Ectodermal cell (in vitro differentiated cells): ENCODE measurements around the gene CCL27.

Experiments used
- H3K27ac ChIP-seq: 2 replicates; pipeline ENCODE4 v1.7.0; 2013; ENCODE audit warnings: mild to moderate bottlenecking, low read depth, low read length; ENCODE audit not compliant: insufficient read depth, poor library complexity, severe bottlenecking
- H3K27me3 ChIP-seq: 2 replicates; pipeline ENCODE4 v1.7.0; 2013; ENCODE audit warnings: mild to moderate bottlenecking, low read length; ENCODE audit not compliant: insufficient read depth, control insufficient read depth, poor library complexity, severe bottlenecking
- H3K36me3 ChIP-seq: one replicate; pipeline ENCODE4 v1.7.0; 2013; ENCODE audit warnings: low read length; ENCODE audit not compliant: control insufficient read depth, insufficient read depth
- H3K4me1 ChIP-seq: one replicate; pipeline ENCODE4 v1.7.0; 2013; ENCODE audit warnings: low read length; ENCODE audit not compliant: control insufficient read depth, insufficient read depth
- H3K4me3 ChIP-seq: 2 replicates; pipeline ENCODE4 v1.7.0; 2013; ENCODE audit warnings: low read depth, low read length, control low read depth; ENCODE audit not compliant: insufficient read depth
- H3K9me3 ChIP-seq: 2 replicates; pipeline ENCODE4 v1.7.0; 2013; ENCODE audit warnings: mild to moderate bottlenecking, low read length, moderate library complexity; ENCODE audit not compliant: control insufficient read depth
- WGBS, 2 experiments: methylation state at CpG; one replicate each; pipeline ENCODE4 v1.1.7; 2013; ENCODE audit warnings: missing lambda C conversion rate in 2 of 2; 5-methylcytosine and 5-hydroxymethylcytosine counted together

CCL27 gene

DNA sequence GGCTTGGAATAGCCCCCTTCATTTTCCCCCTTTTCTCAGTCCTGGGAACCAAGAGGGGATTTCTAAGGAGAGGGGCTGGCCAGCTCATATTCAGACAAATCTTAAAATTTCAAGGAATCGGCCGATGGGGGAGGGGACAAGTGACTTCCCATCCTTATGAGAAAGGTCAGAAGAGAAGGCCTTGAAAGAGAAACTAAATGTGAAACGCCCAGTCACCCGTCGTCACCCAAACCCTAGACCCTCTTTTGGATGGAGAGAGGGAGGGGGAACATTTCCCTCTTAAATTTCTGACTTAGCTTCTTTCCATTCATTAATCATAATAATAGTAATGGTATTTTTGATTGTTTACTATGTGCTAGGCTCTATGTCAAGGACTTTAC, 29.5 kb upstream of the CCL27 start:
- Histone ChIP-seq H3K4me1 (no peaks in the 10 kb centered on the region), H3K9me3 (no peaks in the 10 kb centered on the region), H3K36me3 (no peaks in the 10 kb centered on the region), H3K4me3 (no peak overlapping the region), H3K27ac (no peak overlapping the region), H3K27me3 (no peaks in the 10 kb centered on the region)
- WGBS, 2 experiments: 94 to 99% methylated on average over 5 of the region's 5 CpGs

DNA sequence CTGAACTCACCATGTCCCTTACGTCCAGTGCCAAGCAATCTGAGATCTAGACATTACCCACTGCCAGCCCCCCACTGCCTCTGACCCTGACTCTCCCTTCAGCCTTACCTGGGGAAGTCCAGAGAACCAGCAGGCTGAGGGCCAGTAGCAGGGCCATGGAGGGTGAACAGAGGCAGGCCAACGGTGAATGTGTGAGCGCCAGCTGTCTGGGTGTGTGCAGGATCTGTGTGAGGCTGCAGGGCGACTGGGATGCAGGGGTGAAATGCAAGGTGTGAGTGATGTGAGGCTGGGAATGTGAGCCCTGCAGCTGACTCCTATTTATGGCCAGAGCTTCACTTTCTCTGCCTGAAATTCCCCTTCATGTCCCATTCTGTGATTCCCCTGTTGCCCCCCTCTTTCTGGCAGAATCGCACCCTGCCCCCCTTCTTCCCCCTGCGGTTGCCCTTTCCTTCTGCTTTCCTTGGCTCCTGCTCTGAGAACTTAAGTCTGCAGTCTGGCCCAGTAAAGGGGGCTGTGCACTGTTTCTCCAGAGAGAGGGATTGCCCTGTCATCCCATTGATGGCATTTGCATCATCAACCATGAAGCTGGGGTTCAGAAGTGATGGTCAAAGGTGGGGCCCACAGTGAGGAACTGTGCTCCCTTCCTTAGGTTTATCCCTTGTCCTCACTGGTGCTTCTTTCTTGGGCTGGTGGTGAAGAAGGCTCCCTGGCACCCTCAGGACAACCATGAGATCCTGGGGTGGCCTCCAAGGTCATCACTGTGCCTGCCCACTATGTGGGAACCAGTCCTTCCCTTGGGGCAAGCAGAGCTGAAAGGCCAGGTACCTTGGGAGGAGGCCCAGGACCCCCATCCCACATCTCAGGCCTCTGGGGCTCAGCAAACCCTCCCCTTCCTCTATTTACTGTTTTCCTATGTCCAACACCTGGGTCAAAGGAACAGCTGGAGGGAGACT, 28.8 kb upstream of the CCL27 start, which contains the start of gene CCL19:
Gene CCL19 (minus strand): TSS at position 294 of the 953 bp plus-strand sequence. CDS start 137 bp downstream, at position 157.
- Histone ChIP-seq H3K36me3 (no peaks in the 10 kb centered on the region), H3K4me3 (no peak within 1 kb of the TSS), H3K9me3 (no peaks in the 10 kb centered on the region), H3K4me1 (no peaks in the 10 kb centered on the region), H3K27ac (no peak within 1 kb of the TSS), H3K27me3 (no peaks in the 10 kb centered on the region)
- WGBS, 2 experiments: 86 to 89% methylated on average over 6 of the region's 6 CpGs

DNA sequence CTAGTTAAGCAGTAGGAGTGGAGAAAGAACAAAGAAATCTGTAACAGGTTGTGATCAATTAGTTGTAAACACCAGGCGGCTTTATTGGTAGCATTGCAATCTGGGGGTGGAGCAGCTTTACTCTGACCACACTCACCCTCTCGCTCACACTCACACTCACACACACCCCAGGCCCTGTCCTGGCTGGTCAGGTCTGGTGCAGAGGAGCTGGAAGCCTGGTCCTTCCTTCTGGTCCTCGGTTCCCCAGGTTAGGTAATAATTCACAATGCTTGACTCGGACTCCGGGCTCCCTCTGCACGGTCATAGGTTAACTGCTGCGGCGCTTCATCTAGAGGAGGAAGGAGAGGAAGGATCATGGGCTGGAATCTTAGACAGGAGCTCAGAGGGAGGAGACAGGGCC, 27.1 kb upstream of the CCL27 start:
- H3K9me3 ChIP-seq: no peaks in the 10 kb centered on the region
- no peak overlapping the region for H3K4me3 ChIP-seq
- H3K36me3 ChIP-seq: no peaks in the 10 kb centered on the region
- H3K27ac ChIP-seq: no peak overlapping the region
- no peaks in the 10 kb centered on the region for H3K4me1 ChIP-seq
- H3K27me3 ChIP-seq: no peaks in the 10 kb centered on the region
- 94 to 97% methylated on average over 8 of the region's 8 CpGs for WGBS, 2 experiments

DNA sequence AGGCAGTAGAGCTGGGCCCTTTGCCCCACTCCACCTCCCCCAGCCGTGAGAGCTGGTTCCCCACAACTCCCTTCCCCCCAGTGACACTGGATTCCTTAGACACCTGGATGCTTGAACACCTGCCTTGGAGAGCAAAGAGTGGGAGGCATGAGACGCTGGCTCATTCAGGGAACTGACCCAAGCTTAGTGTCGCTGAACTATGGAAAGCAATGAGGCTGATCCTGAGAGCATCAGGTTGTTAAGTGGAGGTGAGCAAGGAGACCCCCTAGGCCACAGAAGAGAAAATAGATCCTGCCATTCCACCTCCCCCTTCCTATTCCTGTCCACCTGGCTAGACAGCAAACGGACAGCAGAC, 26.6 kb upstream of the CCL27 start:
- no peaks in the 10 kb centered on the region for H3K4me1 ChIP-seq
- H3K9me3 ChIP-seq: no peaks in the 10 kb centered on the region
- no peak overlapping the region for H3K4me3 ChIP-seq
- no peak overlapping the region for H3K27ac ChIP-seq
- 90 to 92% methylated on average over 4 of the region's 4 CpGs for WGBS, 2 experiments
- no peaks in the 10 kb centered on the region for H3K27me3 ChIP-seq
- H3K36me3 ChIP-seq: no peaks in the 10 kb centered on the region

DNA sequence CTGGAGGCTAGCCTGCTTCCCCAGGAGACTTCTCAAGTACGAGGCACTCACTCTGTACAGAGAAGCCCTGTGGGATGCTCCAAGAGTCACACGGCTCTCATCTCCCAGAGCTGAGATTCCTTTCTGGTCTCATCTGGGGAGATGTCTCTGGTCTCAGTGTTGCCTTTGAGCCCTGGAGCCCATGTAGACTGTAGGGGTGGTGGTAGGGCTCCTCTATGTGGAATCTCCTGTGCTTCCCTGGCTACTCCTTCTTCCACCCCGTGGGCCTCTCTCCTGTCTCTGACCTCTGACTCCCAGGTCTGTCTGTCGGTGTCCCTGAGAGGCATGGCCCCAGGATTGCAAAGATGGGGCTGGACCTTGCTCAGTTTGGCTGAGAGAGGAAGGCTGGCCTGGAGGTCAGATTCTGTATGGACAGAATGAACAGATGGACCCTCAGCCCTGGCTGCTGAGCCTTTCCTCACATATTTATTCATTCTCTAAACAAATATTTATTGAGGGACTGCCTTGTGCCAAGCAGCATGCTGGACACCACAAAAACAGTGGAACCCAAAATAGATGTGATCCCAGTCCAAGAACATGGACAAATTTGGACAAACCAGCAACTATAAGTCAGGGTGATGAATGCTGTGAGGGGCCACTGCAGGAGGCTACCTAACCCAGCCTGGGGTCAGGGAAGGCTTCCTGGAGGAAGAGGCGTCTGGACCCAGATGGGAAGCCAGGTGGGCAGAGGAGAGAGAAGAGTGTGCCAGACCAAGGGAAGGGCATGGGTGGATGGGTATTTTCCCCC, 26.1 kb upstream of the CCL27 start:
- Histone ChIP-seq H3K27me3 (no peaks in the 10 kb centered on the region), H3K27ac (no peak overlapping the region), H3K4me1 (no peaks in the 10 kb centered on the region), H3K36me3 (no peaks in the 10 kb centered on the region), H3K4me3 (no peak overlapping the region), H3K9me3 (no peaks in the 10 kb centered on the region)
- WGBS, 2 experiments: 92 to 93% methylated on average over 5 of the region's 5 CpGs

DNA sequence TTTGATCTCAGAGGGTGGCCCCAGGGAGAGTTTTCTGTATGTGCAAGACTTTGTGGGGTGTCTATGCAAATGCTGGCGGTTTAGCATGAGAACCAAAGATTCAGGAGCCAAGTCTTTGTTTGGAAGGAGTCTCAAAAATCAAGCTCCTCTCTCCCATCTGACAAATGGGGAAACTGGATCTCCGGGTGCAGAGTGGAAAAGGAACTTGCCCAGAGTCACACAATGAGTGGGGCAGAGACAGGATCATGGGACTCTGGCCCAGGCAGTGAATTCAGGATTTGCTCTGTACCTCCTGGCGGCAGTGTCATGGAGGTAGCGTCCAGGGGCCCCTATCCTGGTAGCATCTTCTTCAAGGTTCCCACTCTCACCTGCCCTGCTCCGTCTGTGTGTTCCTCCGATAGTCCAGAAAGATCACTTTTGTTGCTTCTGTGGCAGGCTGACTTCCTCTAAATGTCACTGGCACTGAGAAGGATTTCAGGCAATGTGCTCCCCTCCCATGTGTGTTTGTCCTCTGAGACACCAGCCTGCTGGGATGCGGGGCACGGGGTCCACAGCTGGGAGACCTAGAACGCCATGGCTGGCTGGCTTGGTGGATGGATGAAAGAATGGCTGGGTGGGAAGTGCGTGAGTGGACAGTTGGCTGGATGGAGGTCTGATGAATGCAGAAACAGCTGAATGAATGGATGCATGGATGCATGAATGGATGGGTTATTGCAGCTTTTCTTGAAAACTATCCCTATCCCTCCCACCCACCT, 25.0 kb upstream of the CCL27 start:
- Histone ChIP-seq H3K4me3 (no peak overlapping the region), H3K27me3 (no peaks in the 10 kb centered on the region), H3K4me1 (no peaks in the 10 kb centered on the region), H3K9me3 (no peaks in the 10 kb centered on the region), H3K36me3 (no peaks in the 10 kb centered on the region), H3K27ac (no peak overlapping the region)
- WGBS, 2 experiments: 87 to 91% methylated on average over 10 of the region's 10 CpGs

DNA sequence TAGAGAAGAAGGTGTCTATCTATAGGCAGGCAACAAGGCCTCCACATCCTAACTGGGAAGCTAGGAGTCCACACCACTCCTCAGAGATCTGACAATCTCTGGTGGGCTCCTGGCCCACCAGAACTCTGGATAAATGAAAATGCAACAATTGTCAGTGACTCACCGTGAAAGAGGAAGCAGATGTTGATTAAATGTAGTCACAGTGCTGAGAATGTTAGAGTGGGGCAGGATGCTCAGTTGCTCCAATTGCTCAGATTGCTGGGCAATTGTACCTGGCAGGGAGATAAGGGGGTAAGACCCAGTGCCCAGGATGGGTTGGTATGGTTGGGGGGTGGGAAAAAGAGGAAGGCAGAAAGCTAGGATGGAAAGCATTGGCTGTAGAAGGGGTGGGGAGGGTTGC, 24.3 kb upstream of the CCL27 start:
- 93 to 95% methylated on average over 1 of the region's 1 CpG for WGBS, 2 experiments
- Histone ChIP-seq H3K4me3 (no peak overlapping the region), H3K27me3 (no peaks in the 10 kb centered on the region), H3K4me1 (no peaks in the 10 kb centered on the region), H3K9me3 (no peaks in the 10 kb centered on the region), H3K27ac (no peak overlapping the region), H3K36me3 (no peaks in the 10 kb centered on the region)

DNA sequence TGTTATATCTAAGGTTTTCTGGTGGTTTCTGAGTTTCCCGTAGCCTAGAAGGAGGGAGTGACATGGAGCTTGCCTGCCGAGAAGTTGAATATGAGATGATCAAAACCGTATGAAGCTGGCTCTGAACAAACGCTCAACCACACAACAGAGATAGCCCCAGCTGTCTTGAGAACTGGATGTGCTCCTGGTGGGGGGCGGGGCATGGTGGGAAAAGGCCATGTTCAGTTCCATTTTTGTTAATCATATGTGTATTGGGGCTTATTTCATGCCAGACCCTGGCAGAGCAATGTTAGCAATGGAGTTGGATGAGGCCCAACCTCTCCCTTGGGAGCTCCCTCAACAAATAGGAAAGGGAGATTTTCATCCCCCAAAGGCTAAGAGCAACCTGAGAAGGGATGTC, 23.8 kb upstream of the CCL27 start:
- Histone ChIP-seq H3K9me3 (no peaks in the 10 kb centered on the region), H3K36me3 (no peaks in the 10 kb centered on the region), H3K27me3 (no peaks in the 10 kb centered on the region), H3K27ac (no peak overlapping the region), H3K4me3 (no peak overlapping the region), H3K4me1 (no peaks in the 10 kb centered on the region)
- WGBS, 2 experiments: 96% methylated on average over 5 of the region's 5 CpGs

DNA sequence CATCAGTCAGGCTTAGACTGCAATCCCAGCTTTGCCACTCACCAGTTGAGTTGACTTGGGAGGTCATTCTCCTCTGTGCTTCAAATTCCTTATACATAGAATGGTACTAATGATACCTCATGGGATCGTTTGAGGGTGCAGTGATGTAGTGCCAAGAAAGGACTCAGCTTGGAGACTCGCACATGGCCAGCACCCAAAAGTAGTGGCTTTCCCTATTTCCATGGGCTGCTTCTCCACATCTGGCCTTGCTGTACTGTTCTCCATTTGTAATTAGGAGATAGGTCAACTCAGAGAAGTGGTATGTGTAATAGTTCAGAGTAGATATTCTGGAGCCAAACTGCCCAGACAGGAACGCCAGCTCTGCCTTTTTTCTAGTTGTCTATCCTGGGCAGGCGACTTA, 23.1 kb upstream of the CCL27 start:
- H3K4me3 ChIP-seq: no peak overlapping the region
- WGBS, 2 experiments: 96% methylated on average over 4 of the region's 4 CpGs
- H3K36me3 ChIP-seq: no peaks in the 10 kb centered on the region
- H3K4me1 ChIP-seq: no peaks in the 10 kb centered on the region
- H3K9me3 ChIP-seq: no peaks in the 10 kb centered on the region
- no peaks in the 10 kb centered on the region for H3K27me3 ChIP-seq
- no peak overlapping the region for H3K27ac ChIP-seq

DNA sequence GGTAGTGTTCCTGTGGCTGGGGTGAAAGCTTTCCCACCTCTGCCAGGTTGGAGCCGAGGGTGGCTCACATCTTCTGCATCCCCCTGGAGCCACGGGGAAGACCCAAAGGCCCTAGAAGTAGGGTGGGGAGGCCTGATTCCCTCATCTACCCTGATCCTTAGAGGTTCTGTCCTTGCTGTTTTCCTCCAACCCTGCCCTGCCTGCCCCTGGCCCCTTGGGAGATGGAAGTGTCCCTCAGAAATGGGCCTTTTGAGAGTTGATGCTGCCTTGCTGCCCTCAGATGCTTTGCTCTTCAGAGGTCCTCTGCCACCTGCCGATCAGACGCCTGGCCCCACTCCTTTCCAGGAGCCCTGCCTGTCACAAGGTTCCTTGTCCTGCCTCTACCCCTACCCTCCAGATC, 22.4 kb upstream of the CCL27 start:
- no peak overlapping the region for H3K27ac ChIP-seq
- H3K4me3 ChIP-seq: no peak overlapping the region
- no peaks in the 10 kb centered on the region for H3K4me1 ChIP-seq
- H3K9me3 ChIP-seq: no peaks in the 10 kb centered on the region
- no peaks in the 10 kb centered on the region for H3K27me3 ChIP-seq
- WGBS, 2 experiments: 93% methylated on average over 4 of the region's 4 CpGs
- no peaks in the 10 kb centered on the region for H3K36me3 ChIP-seq
